Neural progenitor cell (in vitro differentiated cells): Measurements from ENCODE around the gene FGD3.

Source experiments
- CTCF ChIP-seq: fragments of 200-600 bp; sonication (generic); IDR thresholded peaks from 2 replicates; pipeline ENCODE4 v1.5.1; 2017; ENCODE audit warnings: antibody characterized with exemption, mild to moderate bottlenecking
- EZH2phosphoT487 ChIP-seq: fragments of 200-600 bp; sonication (generic); IDR thresholded peaks from 2 replicates; pipeline ENCODE4 v1.6.1; 2017; ENCODE audit warnings: antibody characterized with exemption

DNA sequence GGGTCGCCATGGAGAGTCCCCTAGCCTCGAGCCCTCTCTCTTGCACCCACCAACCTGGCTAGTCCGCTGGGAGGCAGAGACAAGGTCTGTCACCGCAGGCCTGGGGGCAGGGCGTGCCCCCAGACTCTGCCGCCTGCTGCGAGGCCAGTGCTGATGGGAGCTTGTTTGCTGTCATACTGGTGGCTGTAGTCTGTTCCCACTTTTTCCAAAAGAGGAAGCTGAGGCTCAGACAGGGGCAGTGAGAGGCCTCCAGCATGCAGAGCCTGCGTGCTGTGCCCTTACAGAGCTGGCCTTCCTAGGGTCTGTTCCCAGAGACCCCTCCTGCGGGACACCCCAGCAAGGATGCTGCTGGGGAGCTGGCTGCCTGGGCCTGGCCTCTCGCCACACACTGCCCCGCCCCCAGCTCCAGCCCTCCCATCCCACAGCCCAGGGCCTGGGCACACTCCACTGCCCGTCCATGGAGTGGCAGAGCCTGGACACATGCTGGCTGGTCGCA is 90.2 kb downstream of the FGD3 start:
- TF ChIP-seq CTCF (no peak), EZH2phosphoT487 (no peak)
